Activated CD4-positive, alpha-beta memory T cell treated with anti-CD3 and anti-CD28 coated beads for 36 hours (primary cell): ENCODE data around the gene ATP8B3. TPM values are rescaled to one million over a fixed set of nuclear protein-coding genes. Genes with fewer than 3 reads are reported as not detected.

ENCODE experiments used
- CTCF ChIA-PET: fragments of 350-600 bp; sonication (Branson Sonifier 250); formaldehyde crosslinking; loops from one replicate; lab custom pipeline; 2021; ENCODE audit warnings: antibody characterized with exemption, inconsistent platforms; lab: Charles Lee
- POLR2A ChIA-PET: fragments of 350-600 bp; sonication (Branson Sonifier 250); formaldehyde crosslinking; loops from one replicate; lab custom pipeline; 2021; ENCODE audit warnings: antibody characterized with exemption; lab: Charles Lee
- DNase-seq: peaks from one replicate; pipeline ENCODE4 v3.0.0-alpha.2; 2020
- H3K27ac Mint-ChIP-seq: one replicate; pipeline ENCODE4 v1.8.0; 2021; ENCODE audit warnings: mixed read lengths
- H3K27me3 Mint-ChIP-seq: one replicate; pipeline ENCODE4 v1.8.0; 2021; ENCODE audit warnings: mixed read lengths
- H3K36me3 Mint-ChIP-seq: one replicate; pipeline ENCODE4 v1.8.0; 2021; ENCODE audit warnings: mixed read lengths
- H3K4me1 Mint-ChIP-seq: one replicate; pipeline ENCODE4 v1.8.0; 2021; ENCODE audit warnings: low read depth, mixed read lengths
- H3K4me3 Mint-ChIP-seq: one replicate; pipeline ENCODE4 v1.8.0; 2021; ENCODE audit warnings: mild to moderate bottlenecking, mixed read lengths
- H3K9me3 Mint-ChIP-seq: one replicate; pipeline ENCODE4 v1.8.0; 2021; ENCODE audit warnings: mixed read lengths
- intact Hi-C: fragments of 100-400 bp; cut with micrococcal nuclease; formaldehyde crosslinking; loops from one replicate; pipeline ENCODE4 v1.15.1; 2023
- total RNA-seq, 2 experiments: library from RNA; stranded (reverse); gene quantifications; one replicate each; pipeline ENCODE4 v1.2.3, GENCODE V29; 2021

ATP8B3 gene
- total RNA-seq, 2 experiments from 2014 or later = 9.6 to 10.0 TPM

DNA sequence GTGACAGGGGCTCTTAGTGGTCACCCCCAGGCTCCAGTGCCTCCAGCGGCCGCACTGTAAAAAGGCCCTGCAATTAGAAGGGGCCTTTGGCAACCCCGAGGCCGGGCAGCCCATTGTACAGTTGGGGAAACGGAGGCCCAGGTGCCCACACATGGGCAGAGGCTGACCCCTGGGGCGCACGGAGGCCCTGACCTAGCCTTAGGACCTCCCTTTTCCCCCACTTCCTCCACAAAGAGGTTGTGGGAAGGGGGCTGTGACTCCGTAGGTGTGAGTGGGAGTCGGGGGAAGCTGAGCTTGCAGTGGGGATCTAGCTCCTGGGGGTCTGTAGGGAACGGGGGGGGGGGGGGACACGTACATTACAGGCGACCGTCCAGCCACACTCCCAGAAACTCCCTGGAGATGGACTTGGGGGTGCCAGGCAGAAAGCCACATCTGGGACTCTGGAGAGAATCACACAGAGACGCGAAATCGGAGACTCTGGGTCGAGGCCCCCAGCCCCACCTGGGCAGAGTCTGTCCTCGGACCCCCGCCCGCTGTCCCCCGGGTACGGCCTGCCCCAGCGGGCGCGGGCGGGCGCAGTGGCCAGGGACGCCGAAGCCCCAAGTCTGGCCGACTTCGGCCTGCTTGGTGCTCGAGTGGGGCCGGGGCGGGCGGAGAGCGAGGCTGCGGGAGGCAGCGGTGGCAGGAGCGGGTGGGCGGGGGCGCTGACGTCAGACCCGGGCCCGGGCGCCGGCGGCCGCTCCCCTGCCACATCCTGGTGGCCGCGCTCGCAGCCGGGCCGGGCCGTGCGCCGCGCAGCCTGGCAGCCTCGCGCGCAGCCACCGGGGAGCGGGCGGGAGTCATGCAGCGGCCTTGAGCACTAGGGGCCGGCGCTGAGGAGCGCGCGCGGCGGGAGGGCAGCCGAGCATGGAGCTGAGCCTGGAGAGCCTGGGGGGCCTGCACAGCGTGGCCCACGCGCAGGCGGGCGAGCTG lies 59.0 kb downstream of the ATP8B3 start, which contains the start of gene ONECUT3:
TSS of gene ONECUT3 (plus strand) at position 750 of the 972 bp plus-strand sequence. CDS start at position 907, 157 bp downstream.
- intact Hi-C loops = no loop called here
- H3K4me1 Mint-ChIP-seq = peaks cover 11% of the 10 kb centered on the region
- H3K36me3 Mint-ChIP-seq = no peaks in the 10 kb centered on the region
- H3K4me3 Mint-ChIP-seq = no peak within 1 kb of the TSS
- no peak for DNase-seq
- ChIA-PET CTCF (no interaction called here), POLR2A (no interaction called here)
- peaks cover 50% of the 10 kb centered on the region for H3K27me3 Mint-ChIP-seq
- H3K27ac Mint-ChIP-seq = no peak within 1 kb of the TSS
- no peaks in the 10 kb centered on the region for H3K9me3 Mint-ChIP-seq

- no peak overlapping the region for H3K27ac Mint-ChIP-seq
- intact Hi-C loops = no loop called here
- H3K4me3 Mint-ChIP-seq = no peak overlapping the region
- POLR2A ChIA-PET = no interaction called here
- no peaks in the 10 kb centered on the region for H3K9me3 Mint-ChIP-seq
- no peaks in the 10 kb centered on the region for H3K36me3 Mint-ChIP-seq
- H3K27me3 Mint-ChIP-seq = peaks cover 55% of the 10 kb centered on the region
- peaks cover 16% of the 10 kb centered on the region for H3K4me1 Mint-ChIP-seq
- CTCF ChIA-PET = no interaction called here
- DNase-seq = no peak
Observed at GRCh38 chr19:1752009-1752756, 59.9 kb downstream of the ATP8B3 start.

DNA sequence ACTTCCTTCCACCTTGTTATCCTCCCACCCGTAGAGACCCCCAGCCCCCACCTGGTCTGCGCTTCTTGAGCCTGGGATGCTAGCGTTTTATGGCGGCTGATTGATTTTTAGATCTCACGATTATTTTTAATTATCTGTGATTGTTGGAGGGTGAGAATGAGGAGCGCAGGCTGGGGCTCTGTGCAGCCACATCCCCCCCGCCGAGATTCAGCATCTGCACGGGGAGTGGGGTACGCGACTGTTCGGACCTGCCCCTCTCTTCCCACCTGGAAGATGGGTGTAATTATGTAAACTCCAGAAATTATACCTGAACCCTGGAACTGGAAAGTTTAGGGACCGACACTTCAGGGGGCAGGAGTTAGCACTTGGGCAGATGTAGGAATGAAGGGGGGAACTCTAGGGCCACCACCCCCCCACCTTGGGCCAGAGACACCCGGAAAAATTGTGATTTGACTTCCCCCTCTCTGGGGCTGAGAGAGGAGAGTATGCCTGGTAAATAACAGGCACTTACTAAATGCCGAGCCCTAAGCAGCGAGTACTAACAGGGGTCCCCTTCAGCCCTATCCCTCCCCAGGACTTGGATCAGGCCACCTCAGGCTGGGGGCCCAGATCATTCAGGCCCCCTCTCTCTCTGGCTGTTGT lies 60.6 kb downstream of the ATP8B3 start:
- no peaks in the 10 kb centered on the region for H3K9me3 Mint-ChIP-seq
- CTCF ChIA-PET = interaction anchor here (1.2 kb wide), 1 partner anchor 79 kb away, joined by 4 read pairs; no protein-coding TSS in a partner anchor
- no peaks in the 10 kb centered on the region for H3K36me3 Mint-ChIP-seq
- no peak for DNase-seq
- no peak overlapping the region for H3K4me3 Mint-ChIP-seq
- H3K27me3 Mint-ChIP-seq = peaks cover 54% of the 10 kb centered on the region
- intact Hi-C loops = no loop called here
- POLR2A ChIA-PET = no interaction called here
- H3K4me1 Mint-ChIP-seq = peaks cover 14% of the 10 kb centered on the region
- H3K27ac Mint-ChIP-seq = no peak overlapping the region

DNA sequence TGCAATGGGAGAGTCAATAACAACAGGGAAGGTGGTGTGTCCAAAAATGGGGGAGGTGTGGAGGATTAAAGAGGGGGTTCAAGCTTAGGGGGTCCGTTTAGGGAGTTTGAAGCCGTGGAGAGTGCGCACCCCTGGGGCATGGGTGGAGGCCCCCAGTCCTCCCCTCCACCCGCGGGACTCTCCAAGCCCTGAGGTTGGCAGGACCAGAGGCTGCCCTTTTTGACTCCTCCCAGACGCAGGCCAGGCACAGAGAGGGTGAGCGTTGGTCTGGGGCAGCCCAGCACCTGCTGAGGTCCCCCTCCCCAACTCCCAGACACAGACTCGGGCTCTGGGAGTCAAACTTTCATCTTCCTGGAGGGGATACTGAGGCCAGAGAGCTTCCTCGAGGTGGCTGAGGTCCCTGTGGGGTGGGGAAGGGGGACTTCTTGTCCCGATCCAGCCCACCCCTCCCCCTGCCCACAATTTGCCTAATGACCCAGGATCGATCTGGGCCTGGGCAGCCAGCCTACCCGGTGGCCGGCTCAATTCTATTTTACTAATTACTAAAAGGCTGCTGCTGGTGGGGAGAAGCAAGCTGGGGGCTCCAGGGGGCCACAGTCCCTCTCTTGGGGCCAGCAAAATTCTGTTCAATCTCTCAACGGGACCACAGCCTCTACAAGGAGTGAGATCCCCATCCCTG lies 61.6 kb downstream of the ATP8B3 start:
- peaks cover 13% of the 10 kb centered on the region for H3K4me1 Mint-ChIP-seq
- H3K36me3 Mint-ChIP-seq = no peaks in the 10 kb centered on the region
- peaks cover 45% of the 10 kb centered on the region for H3K27me3 Mint-ChIP-seq
- no peak overlapping the region for H3K27ac Mint-ChIP-seq
- no peaks in the 10 kb centered on the region for H3K9me3 Mint-ChIP-seq
- no peak overlapping the region for H3K4me3 Mint-ChIP-seq
- DNase-seq = no peak
- ChIA-PET CTCF (interaction anchor here (0.9 to 1.2 kb wide), 2 partner anchors 9 to 78 kb away, joined by 3 to 4 read pairs; no protein-coding TSS in a partner anchor), POLR2A (no interaction called here)
- intact Hi-C loops = no loop called here

DNA sequence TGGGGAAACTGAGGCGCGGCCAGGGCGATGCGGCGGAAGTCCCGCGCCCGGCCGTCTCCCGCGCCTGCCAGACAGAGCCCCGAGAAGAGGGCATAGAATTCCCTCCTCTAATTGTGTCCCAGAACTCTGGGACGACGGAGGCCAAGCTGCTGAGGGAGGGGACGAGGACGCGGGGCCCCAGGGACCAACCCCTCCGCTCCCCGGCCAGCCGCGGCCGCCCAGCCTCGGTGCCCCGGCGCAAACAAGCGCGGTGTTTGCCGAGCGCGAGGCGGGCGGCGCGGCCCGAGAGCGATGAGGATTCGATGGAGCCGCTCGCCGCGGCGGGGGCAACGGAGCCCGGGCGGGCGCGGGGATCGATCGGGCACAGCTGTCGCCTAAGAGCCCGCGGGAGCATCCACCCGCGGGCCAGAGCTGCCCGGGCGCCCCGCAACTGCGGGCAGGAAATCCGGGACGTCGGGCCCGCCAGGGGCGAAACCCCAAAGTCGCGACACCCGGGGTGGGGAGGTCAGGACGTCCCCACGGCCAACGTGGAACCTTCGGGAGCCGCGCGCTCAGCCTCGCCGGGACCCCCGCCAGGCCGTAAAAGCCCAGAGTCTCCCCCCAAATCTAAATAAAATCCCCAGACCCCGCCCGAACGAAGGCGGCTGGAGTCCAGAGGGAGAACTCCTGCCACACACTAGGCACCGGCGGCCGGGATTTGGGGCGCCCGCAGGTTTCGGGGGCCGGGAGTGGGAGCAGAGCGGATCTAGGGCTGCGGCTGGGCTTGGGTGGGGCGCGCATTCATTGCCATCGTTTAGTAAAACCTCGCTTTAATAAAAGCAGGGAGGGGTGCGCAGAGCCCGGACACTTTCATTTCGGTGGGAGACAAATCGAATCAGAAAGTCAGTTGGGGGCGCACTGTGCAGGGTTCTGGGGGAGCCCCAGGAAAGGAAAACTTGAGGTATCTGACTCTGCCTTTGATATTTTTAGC lies 62.4 kb downstream of the ATP8B3 start:
- intact Hi-C loops = no loop called here
- CTCF ChIA-PET = interaction anchor here (0.9 kb wide), 1 partner anchor 10 kb away, joined by 3 read pairs; no protein-coding TSS in a partner anchor
- no peaks in the 10 kb centered on the region for H3K9me3 Mint-ChIP-seq

GRCh38 chr19:1748873-1749341 lies 63.2 kb downstream of the ATP8B3 start:
- H3K27me3 Mint-ChIP-seq = peaks cover 41% of the 10 kb centered on the region
- CTCF ChIA-PET = no interaction called here
- no peak overlapping the region for H3K4me3 Mint-ChIP-seq
- no peaks in the 10 kb centered on the region for H3K9me3 Mint-ChIP-seq
- H3K36me3 Mint-ChIP-seq = no peaks in the 10 kb centered on the region
- no peak for DNase-seq
- POLR2A ChIA-PET = no interaction called here
- no peak overlapping the region for H3K27ac Mint-ChIP-seq
- peaks cover 12% of the 10 kb centered on the region for H3K4me1 Mint-ChIP-seq
- intact Hi-C loops = no loop called here

More for the DNA sequence above, 62.4 kb downstream of the ATP8B3 start:
- H3K27me3 Mint-ChIP-seq = peaks cover 43% of the 10 kb centered on the region
- no peaks in the 10 kb centered on the region for H3K36me3 Mint-ChIP-seq
- DNase-seq = no peak
- no peak overlapping the region for H3K4me3 Mint-ChIP-seq
- POLR2A ChIA-PET = no interaction called here
- H3K27ac Mint-ChIP-seq = no peak overlapping the region
- peaks cover 12% of the 10 kb centered on the region for H3K4me1 Mint-ChIP-seq

- POLR2A ChIA-PET = no interaction called here
- Mint-ChIP-seq H3K27me3 (peaks cover 41% of the 10 kb centered on the region), H3K27ac (no peak overlapping the region), H3K4me1 (peaks cover 12% of the 10 kb centered on the region), H3K36me3 (no peaks in the 10 kb centered on the region), H3K4me3 (no peak overlapping the region), H3K9me3 (no peaks in the 10 kb centered on the region)
- intact Hi-C loops = no loop called here
- no peak for DNase-seq
- CTCF ChIA-PET = no interaction called here
Observed at GRCh38 chr19:1748115-1748872, 63.8 kb downstream of the ATP8B3 start.

DNA sequence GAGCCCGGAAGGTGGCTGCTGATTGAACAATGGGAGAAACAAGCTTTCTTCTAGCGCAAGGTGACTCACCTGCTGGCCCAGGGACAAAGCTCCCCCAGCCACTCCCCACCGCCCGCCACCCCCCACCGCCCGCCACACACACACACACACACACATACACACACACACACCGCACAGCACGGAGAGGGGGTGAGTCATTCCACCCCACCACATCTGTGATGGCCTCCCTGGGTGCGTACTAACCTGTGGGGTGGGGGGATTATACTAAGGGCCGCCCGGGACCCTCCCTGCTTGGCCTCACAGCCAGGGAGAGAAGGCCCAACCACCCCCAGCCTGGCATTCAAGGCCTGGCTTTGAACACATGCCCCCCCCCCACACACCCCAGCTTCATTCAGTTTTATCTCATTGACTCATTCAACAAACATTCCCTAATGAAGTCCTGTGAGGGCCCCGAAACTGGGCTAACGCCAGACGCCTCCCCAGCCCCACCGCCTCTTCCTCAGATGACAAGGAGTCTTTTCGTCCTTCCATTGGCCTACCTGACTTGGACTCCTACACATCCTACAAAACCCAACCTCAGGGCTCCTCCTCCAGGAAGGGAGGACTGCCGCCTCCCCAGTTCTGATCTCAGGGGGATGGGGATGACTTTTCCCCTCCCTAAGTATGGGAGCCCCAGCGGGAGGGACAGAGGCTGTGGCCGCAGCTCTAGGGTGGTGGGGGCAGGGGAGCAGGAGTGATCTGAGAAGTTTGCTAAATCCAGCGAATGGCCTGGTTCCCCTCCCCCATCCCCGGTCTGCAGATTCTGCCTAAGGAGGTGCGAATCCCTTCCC lies 64.6 kb downstream of the ATP8B3 start:
- CTCF ChIA-PET = interaction anchor here (0.6 to 1.9 kb wide), 3 partner anchors 20 to 142 kb away, joined by 3 to 7 read pairs (median 6); partner anchors contain the start of gene UQCR11
- Mint-ChIP-seq H3K36me3 (no peaks in the 10 kb centered on the region), H3K4me1 (peaks cover 12% of the 10 kb centered on the region), H3K27me3 (peaks cover 40% of the 10 kb centered on the region), H3K4me3 (no peak overlapping the region), H3K9me3 (no peaks in the 10 kb centered on the region), H3K27ac (no peak overlapping the region)
- peak; percentile 69 for DNase-seq
- POLR2A ChIA-PET = no interaction called here
- intact Hi-C loops = no loop called here

DNA sequence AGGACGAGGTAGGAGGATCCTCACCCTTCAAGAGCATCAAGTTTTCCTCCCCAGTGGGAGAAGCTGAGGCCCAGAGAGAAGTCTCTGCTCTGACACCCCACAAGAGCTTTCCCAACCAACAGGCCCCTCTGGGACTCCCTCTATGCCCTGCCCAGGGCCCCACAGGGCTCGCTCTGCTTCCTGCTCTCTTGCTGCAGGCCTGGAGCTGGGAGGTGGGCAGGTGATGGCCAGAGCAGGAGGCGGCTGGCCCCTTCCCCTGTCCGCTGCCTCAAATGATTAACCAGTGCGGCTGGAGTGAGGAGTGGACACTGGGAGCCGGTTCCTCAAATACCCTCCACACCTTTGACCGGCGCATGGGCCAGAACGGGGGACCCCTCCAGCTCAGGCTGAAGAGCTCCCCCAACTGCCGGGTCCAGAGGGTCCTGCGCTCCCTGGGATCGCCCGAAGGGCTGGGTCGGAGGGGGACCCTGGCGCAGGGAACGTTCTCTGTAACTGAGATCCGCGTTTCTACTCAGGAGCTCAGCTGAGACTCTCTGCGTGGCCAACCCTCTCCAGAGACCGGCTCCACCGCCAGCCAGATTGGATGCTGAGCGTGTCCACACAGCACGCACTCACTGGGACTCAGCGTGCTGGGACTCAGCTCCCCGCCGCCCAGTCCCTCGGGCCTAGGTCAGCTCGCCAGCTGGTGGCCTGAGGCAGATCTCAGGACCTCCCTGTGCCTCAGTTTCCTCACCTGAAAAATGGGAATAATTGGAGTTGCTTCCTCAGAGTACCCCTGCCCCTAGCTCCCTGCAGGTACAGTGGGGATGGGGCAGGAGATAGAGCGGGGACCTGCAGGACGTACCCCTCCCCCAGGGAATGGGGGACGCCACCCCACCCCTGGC lies 65.4 kb downstream of the ATP8B3 start:
- H3K27ac Mint-ChIP-seq = no peak overlapping the region
- peaks cover 34% of the 10 kb centered on the region for H3K27me3 Mint-ChIP-seq
- no peak for DNase-seq
- peaks cover 12% of the 10 kb centered on the region for H3K4me1 Mint-ChIP-seq
- no peaks in the 10 kb centered on the region for H3K36me3 Mint-ChIP-seq
- ChIA-PET CTCF (interaction anchor here (0.6 to 1.9 kb wide), 4 partner anchors 19 to 141 kb away, joined by 3 to 7 read pairs (median 4); partner anchors contain the start of gene UQCR11), POLR2A (no interaction called here)
- H3K9me3 Mint-ChIP-seq = no peaks in the 10 kb centered on the region
- intact Hi-C loops = no loop called here
- H3K4me3 Mint-ChIP-seq = no peak overlapping the region
